ENCODE results near the gene COPRS.
A peak's percentile ranks its signal among the peaks of the same experiment; 100 is the strongest.

Gene COPRS

GRCh38 chr17:31875081-31875480 is 16.0 kb upstream of the COPRS start:
- Mint-ChIP-seq H3K4me1 (no peaks in the 10 kb centered on the region), H3K36me3 (ENCODE audit: insufficient read depth) (peaks cover 79% of the 10 kb centered on the region), H3K27ac (ENCODE audit: low read depth) (no peak overlapping the region), H3K4me3 (no peak overlapping the region), H3K27me3 (no peaks in the 10 kb centered on the region), H3K9me3 (no peaks in the 10 kb centered on the region)
- DNase-seq (ENCODE audit: low spot score in 2 of 2) (no peak), ATAC-seq (replicated peaks; ENCODE audit: extremely low read depth, poor library complexity, severe bottlenecking) (no peak)

- DNase-seq (ENCODE audit: low spot score in 2 of 2), result no peak
- Mint-ChIP-seq H3K9me3 (no peaks in the 10 kb centered on the region), H3K27ac (ENCODE audit: low read depth) (no peak overlapping the region)
Observed at GRCh38 chr17:31869797-31870568, 10.9 kb upstream of the COPRS start.

GRCh38 chr17:31869031-31869430 is 10.0 kb upstream of the COPRS start:
- no peaks in the 10 kb centered on the region for H3K9me3 Mint-ChIP-seq
- H3K36me3 Mint-ChIP-seq (ENCODE audit: insufficient read depth), result peaks cover 82% of the 10 kb centered on the region
- no peak overlapping the region for H3K27ac Mint-ChIP-seq (ENCODE audit: low read depth)
- H3K27me3 Mint-ChIP-seq, result no peaks in the 10 kb centered on the region
- no peak overlapping the region for H3K4me3 Mint-ChIP-seq
- ATAC-seq (replicated peaks; ENCODE audit: extremely low read depth, poor library complexity, severe bottlenecking), result no peak
- DNase-seq (ENCODE audit: low spot score in 2 of 2), result no peak
- H3K4me1 Mint-ChIP-seq, result no peaks in the 10 kb centered on the region

More at GRCh38 chr17:31869797-31870568, 10.9 kb upstream of the COPRS start:
- peaks cover 82% of the 10 kb centered on the region for H3K36me3 Mint-ChIP-seq (ENCODE audit: insufficient read depth)
- no peak overlapping the region for H3K4me3 Mint-ChIP-seq
- H3K27me3 Mint-ChIP-seq, result no peaks in the 10 kb centered on the region
- ATAC-seq (replicated peaks; ENCODE audit: extremely low read depth, poor library complexity, severe bottlenecking), result no peak
- no peaks in the 10 kb centered on the region for H3K4me1 Mint-ChIP-seq

GRCh38 chr17:31859487-31860008 is 504 bp upstream of the COPRS start:
- Mint-ChIP-seq H3K27me3 (no peaks in the 10 kb centered on the region), H3K36me3 (ENCODE audit: insufficient read depth) (peaks cover 23% of the 10 kb centered on the region), H3K4me3 (peak overlapping the region; percentile 77), H3K4me1 (peaks cover 15% of the 10 kb centered on the region), H3K9me3 (no peaks in the 10 kb centered on the region), H3K27ac (ENCODE audit: low read depth) (no peak overlapping the region)
- no peak for DNase-seq (ENCODE audit: low spot score in 2 of 2)
- ATAC-seq (replicated peaks; ENCODE audit: extremely low read depth, poor library complexity, severe bottlenecking), result peak; percentile 9

- DNase-seq (ENCODE audit: low spot score in 2 of 2) (no peak), ATAC-seq (replicated peaks; ENCODE audit: extremely low read depth, poor library complexity, severe bottlenecking) (peak; percentile 30)
- peak overlapping the region; percentile 70 for H3K4me3 Mint-ChIP-seq
- H3K27ac Mint-ChIP-seq (ENCODE audit: low read depth), result no peak overlapping the region
- peaks cover 16% of the 10 kb centered on the region for H3K36me3 Mint-ChIP-seq (ENCODE audit: insufficient read depth)
- H3K4me1 Mint-ChIP-seq, result peaks cover 15% of the 10 kb centered on the region
- no peaks in the 10 kb centered on the region for H3K9me3 Mint-ChIP-seq
- no peaks in the 10 kb centered on the region for H3K27me3 Mint-ChIP-seq
Observed at GRCh38 chr17:31857920-31858641, 963 bp downstream of the COPRS start.

GRCh38 chr17:31856750-31857149 is 2.3 kb downstream of the COPRS start:
- Mint-ChIP-seq H3K9me3 (no peaks in the 10 kb centered on the region), H3K4me1 (peaks cover 15% of the 10 kb centered on the region), H3K27ac (ENCODE audit: low read depth) (no peak overlapping the region), H3K4me3 (no peak overlapping the region), H3K27me3 (no peaks in the 10 kb centered on the region), H3K36me3 (ENCODE audit: insufficient read depth) (peaks cover 9% of the 10 kb centered on the region)
- DNase-seq (ENCODE audit: low spot score in 2 of 2), result no peak
- ATAC-seq (replicated peaks; ENCODE audit: extremely low read depth, poor library complexity, severe bottlenecking), result no peak

GRCh38 chr17:31854672-31855071 is 4.4 kb downstream of the COPRS start:
- DNase-seq (ENCODE audit: low spot score in 2 of 2) (no peak), ATAC-seq (replicated peaks; ENCODE audit: extremely low read depth, poor library complexity, severe bottlenecking) (no peak)
- H3K36me3 Mint-ChIP-seq (ENCODE audit: insufficient read depth), result peaks cover 10% of the 10 kb centered on the region
- H3K27me3 Mint-ChIP-seq, result no peaks in the 10 kb centered on the region
- no peaks in the 10 kb centered on the region for H3K9me3 Mint-ChIP-seq
- H3K4me3 Mint-ChIP-seq, result no peak overlapping the region
- H3K4me1 Mint-ChIP-seq, result peaks cover 11% of the 10 kb centered on the region
- no peak overlapping the region for H3K27ac Mint-ChIP-seq (ENCODE audit: low read depth)

- ATAC-seq (replicated peaks; ENCODE audit: extremely low read depth, poor library complexity, severe bottlenecking) (no peak), DNase-seq (ENCODE audit: low spot score in 2 of 2) (no peak)
- Mint-ChIP-seq H3K36me3 (ENCODE audit: insufficient read depth) (peaks cover 9% of the 10 kb centered on the region), H3K27ac (ENCODE audit: low read depth) (no peak overlapping the region), H3K9me3 (no peaks in the 10 kb centered on the region), H3K4me3 (no peak overlapping the region), H3K4me1 (peaks cover 8% of the 10 kb centered on the region), H3K27me3 (no peaks in the 10 kb centered on the region)
Observed at GRCh38 chr17:31853911-31854470, 5.1 kb downstream of the COPRS start.

GRCh38 chr17:31845291-31845690 is 13.8 kb downstream of the COPRS start:
- Mint-ChIP-seq H3K9me3 (no peaks in the 10 kb centered on the region), H3K27ac (ENCODE audit: low read depth) (no peak overlapping the region), H3K4me1 (no peaks in the 10 kb centered on the region), H3K4me3 (no peak overlapping the region), H3K27me3 (no peaks in the 10 kb centered on the region), H3K36me3 (ENCODE audit: insufficient read depth) (no peaks in the 10 kb centered on the region)
- no peak for DNase-seq (ENCODE audit: low spot score in 2 of 2)
- no peak for ATAC-seq (replicated peaks; ENCODE audit: extremely low read depth, poor library complexity, severe bottlenecking)

GRCh38 chr17:31843070-31843745 is 15.8 kb downstream of the COPRS start:
- Mint-ChIP-seq H3K27ac (ENCODE audit: low read depth) (no peak overlapping the region), H3K27me3 (no peaks in the 10 kb centered on the region), H3K36me3 (ENCODE audit: insufficient read depth) (no peaks in the 10 kb centered on the region), H3K4me1 (no peaks in the 10 kb centered on the region), H3K4me3 (no peak overlapping the region), H3K9me3 (no peaks in the 10 kb centered on the region)
- DNase-seq (ENCODE audit: low spot score in 2 of 2) (no peak), ATAC-seq (replicated peaks; ENCODE audit: extremely low read depth, poor library complexity, severe bottlenecking) (no peak)

- Mint-ChIP-seq H3K27me3 (no peaks in the 10 kb centered on the region), H3K27ac (ENCODE audit: low read depth) (no peak overlapping the region), H3K4me1 (no peaks in the 10 kb centered on the region), H3K4me3 (no peak overlapping the region), H3K36me3 (ENCODE audit: insufficient read depth) (no peaks in the 10 kb centered on the region), H3K9me3 (no peaks in the 10 kb centered on the region)
- DNase-seq (ENCODE audit: low spot score in 2 of 2) (peak; percentile 36 to 44), ATAC-seq (replicated peaks; ENCODE audit: extremely low read depth, poor library complexity, severe bottlenecking) (no peak)
Observed at GRCh38 chr17:31842195-31843069, 16.6 kb downstream of the COPRS start.

- no peak for DNase-seq (ENCODE audit: low spot score in 2 of 2)
- no peaks in the 10 kb centered on the region for H3K4me1 Mint-ChIP-seq
- H3K27ac Mint-ChIP-seq (ENCODE audit: low read depth), result no peak overlapping the region
- H3K9me3 Mint-ChIP-seq, result no peaks in the 10 kb centered on the region
- no peaks in the 10 kb centered on the region for H3K36me3 Mint-ChIP-seq (ENCODE audit: insufficient read depth)
- H3K27me3 Mint-ChIP-seq, result no peaks in the 10 kb centered on the region
- no peak overlapping the region for H3K4me3 Mint-ChIP-seq
- no peak for ATAC-seq (replicated peaks; ENCODE audit: extremely low read depth, poor library complexity, severe bottlenecking)
Observed at GRCh38 chr17:31841850-31842194, 17.2 kb downstream of the COPRS start.
